WERI-Rb-1 (cell line): Measurements from ENCODE around the gene SETD2.

Source experiments
- DNase-seq: peaks from one replicate; pipeline ENCODE4 v3.0.0-alpha.2; 2020
- H3K27ac ChIP-seq: fragments of 250-450 bp; sonication (Bioruptor Pico); 2 replicates; pipeline ENCODE4 v1.5.1; 2020; ENCODE audit warnings: mild to moderate bottlenecking, moderate library complexity
- H3K27me3 ChIP-seq: fragments of 250-450 bp; sonication (Bioruptor Pico); 2 replicates; pipeline ENCODE4 v1.5.1; 2021; ENCODE audit warnings: mild to moderate bottlenecking, low read depth, moderate library complexity; ENCODE audit not compliant: insufficient read depth, severe bottlenecking
- H3K36me3 ChIP-seq: fragments of 250-450 bp; sonication (Bioruptor Pico); 2 replicates; pipeline ENCODE4 v1.5.1; 2020; ENCODE audit warnings: mild to moderate bottlenecking, moderate library complexity
- H3K4me3 ChIP-seq: 2 replicates; pipeline ENCODE4 v1.5.1; 2011; ENCODE audit warnings: low read depth, mild to moderate bottlenecking, control low read depth, low read length
- H3K9me3 ChIP-seq: fragments of 250-450 bp; sonication (Bioruptor Pico); 2 replicates; pipeline ENCODE4 v1.5.1; 2021; ENCODE audit warnings: mild to moderate bottlenecking, moderate library complexity; ENCODE audit not compliant: severe bottlenecking
- TF ChIP-seq, protein P1 (sequence below): IDR thresholded peaks from 2 replicates; pipeline ENCODE4 v1.5.1; 2011; ENCODE audit warnings: low read depth, mild to moderate bottlenecking, control low read depth, inconsistent platforms, low read length

SETD2 gene

GRCh38 chr3:46993292-46993691 is 170.6 kb downstream of the SETD2 start:
- TF ChIP-seq, protein P1, sequence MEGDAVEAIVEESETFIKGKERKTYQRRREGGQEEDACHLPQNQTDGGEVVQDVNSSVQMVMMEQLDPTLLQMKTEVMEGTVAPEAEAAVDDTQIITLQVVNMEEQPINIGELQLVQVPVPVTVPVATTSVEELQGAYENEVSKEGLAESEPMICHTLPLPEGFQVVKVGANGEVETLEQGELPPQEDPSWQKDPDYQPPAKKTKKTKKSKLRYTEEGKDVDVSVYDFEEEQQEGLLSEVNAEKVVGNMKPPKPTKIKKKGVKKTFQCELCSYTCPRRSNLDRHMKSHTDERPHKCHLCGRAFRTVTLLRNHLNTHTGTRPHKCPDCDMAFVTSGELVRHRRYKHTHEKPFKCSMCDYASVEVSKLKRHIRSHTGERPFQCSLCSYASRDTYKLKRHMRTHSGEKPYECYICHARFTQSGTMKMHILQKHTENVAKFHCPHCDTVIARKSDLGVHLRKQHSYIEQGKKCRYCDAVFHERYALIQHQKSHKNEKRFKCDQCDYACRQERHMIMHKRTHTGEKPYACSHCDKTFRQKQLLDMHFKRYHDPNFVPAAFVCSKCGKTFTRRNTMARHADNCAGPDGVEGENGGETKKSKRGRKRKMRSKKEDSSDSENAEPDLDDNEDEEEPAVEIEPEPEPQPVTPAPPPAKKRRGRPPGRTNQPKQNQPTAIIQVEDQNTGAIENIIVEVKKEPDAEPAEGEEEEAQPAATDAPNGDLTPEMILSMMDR = no peak
- H3K27me3 ChIP-seq = no peaks in the 10 kb centered on the region
- no peak overlapping the region for H3K27ac ChIP-seq
- no peak for DNase-seq
- H3K4me3 ChIP-seq = no peak overlapping the region
- H3K9me3 ChIP-seq = no peaks in the 10 kb centered on the region
- peaks cover 30% of the 10 kb centered on the region for H3K36me3 ChIP-seq

GRCh38 chr3:46992231-46992630 is 171.7 kb downstream of the SETD2 start:
- no peak overlapping the region for H3K4me3 ChIP-seq
- no peaks in the 10 kb centered on the region for H3K9me3 ChIP-seq
- DNase-seq = no peak
- TF ChIP-seq, protein P1 = no peak
- no peak overlapping the region for H3K27ac ChIP-seq
- peaks cover 24% of the 10 kb centered on the region for H3K36me3 ChIP-seq
- H3K27me3 ChIP-seq = no peaks in the 10 kb centered on the region

DNA sequence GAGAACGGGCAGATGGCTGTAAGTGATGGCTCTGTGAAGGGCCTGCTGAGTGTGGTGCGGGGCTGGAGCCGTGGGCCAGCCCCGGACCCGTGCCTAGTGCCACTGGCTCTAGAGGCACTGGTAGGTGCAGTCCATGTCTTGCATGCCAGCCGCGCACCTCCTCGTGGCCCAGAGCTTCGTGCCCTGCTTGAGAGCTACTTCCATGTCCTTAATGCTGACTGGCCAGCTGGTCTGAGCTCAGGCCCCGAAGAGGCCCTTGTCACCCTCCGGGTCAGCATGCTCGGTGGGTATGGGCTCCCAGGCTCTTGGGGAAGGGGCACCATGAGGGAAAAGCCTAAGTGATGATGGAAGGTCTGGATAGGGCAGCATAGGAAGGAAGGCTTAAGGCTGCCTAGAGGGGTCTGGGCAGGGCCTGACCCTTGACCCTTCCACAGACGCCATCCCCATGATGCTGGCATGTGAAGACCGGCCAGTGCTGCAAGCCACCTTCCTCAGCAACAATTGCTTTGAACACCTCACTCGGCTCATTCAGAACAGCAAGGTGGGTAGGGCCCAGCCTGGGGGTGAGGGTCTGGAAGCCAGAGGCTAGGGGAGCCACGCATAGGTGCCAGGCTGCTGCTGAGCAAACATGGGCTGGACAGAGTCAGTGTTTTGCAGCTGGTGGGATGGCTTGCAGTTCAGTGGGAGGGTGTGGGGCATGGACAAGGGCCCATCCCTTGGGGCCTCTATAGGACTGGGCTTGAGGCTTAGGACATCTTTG is 172.3 kb downstream of the SETD2 start:
- DNase-seq = no peak
- TF ChIP-seq, protein P1 = no peak

GRCh38 chr3:46990573-46991374 is 173.1 kb downstream of the SETD2 start:
- peaks cover 24% of the 10 kb centered on the region for H3K36me3 ChIP-seq
- H3K9me3 ChIP-seq = no peaks in the 10 kb centered on the region
- TF ChIP-seq, protein P1 = no peak
- no peaks in the 10 kb centered on the region for H3K27me3 ChIP-seq
- no peak overlapping the region for H3K4me3 ChIP-seq
- no peak for DNase-seq
- H3K27ac ChIP-seq = no peak overlapping the region

More for the DNA sequence above, 172.3 kb downstream of the SETD2 start:
- no peak overlapping the region for H3K27ac ChIP-seq
- no peaks in the 10 kb centered on the region for H3K9me3 ChIP-seq
- H3K4me3 ChIP-seq = no peak overlapping the region
- H3K36me3 ChIP-seq = peaks cover 24% of the 10 kb centered on the region
- no peaks in the 10 kb centered on the region for H3K27me3 ChIP-seq

DNA sequence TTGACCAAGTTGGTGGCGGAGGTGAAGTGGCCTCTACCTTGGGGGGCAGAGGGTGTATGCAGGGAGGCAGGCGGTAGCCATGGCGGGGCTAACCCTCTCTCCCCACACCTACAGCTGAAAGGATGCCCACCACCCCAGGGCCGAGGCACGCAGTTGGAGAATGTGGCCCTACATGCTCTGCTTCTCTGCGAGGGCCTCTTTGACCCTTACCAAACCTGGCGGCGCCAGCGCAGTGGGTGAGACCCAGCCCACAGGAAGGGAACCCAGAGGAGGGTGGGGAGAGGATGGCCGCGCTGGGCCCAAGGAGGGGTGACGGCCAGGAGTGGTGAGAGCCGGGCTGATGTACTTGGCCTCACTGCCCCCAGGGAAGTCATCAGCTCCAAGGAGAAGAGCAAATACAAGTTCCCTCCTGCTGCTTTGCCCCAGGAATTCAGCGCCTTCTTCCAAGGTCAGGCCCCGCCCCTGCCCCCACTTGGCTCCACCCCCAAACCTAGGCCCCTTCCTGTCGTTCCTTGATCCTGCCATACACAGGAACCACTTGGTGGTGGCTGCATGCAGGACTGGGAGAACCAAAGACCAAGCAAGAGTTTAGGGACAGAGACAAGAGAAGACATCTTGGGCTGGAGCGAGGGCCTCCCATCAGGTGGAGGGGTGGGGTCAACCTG is 174.6 kb downstream of the SETD2 start:
- no peaks in the 10 kb centered on the region for H3K27me3 ChIP-seq
- H3K4me3 ChIP-seq = no peak overlapping the region
- TF ChIP-seq, protein P1 = no peak
- DNase-seq = no peak
- H3K9me3 ChIP-seq = no peaks in the 10 kb centered on the region
- no peak overlapping the region for H3K27ac ChIP-seq
- peaks cover 21% of the 10 kb centered on the region for H3K36me3 ChIP-seq
